ENCODE measurements around the gene GAREM1.

Gene GAREM1

GRCh38 chr18:32379891-32380290 lies 90.8 kb downstream of the GAREM1 start:
- no peaks in the 10 kb centered on the region for H3K36me3 ChIP-seq (ENCODE audit: control insufficient read depth in 5 of 5, insufficient read depth in 5 of 5, low read length in 5 of 5)
- no peaks in the 10 kb centered on the region for H3K27me3 ChIP-seq (ENCODE audit: control insufficient read depth in 5 of 5, insufficient read depth in 4 of 5, low read length in 5 of 5)
- H3K4me3 ChIP-seq (ENCODE audit: low read depth in 1 of 5, low read length in 5 of 5): no peak overlapping the region
- no peaks in the 10 kb centered on the region for H3K9me3 ChIP-seq (ENCODE audit: control insufficient read depth in 5 of 5, low read length in 5 of 5)
- H3K9ac ChIP-seq (ENCODE audit: low read length in 5 of 5): no peak overlapping the region
- no peak overlapping the region for H3K27ac ChIP-seq (ENCODE audit: low read depth, low read length)
- peaks cover 12 to 38% (median 33%) of the 10 kb centered on the region in 5 donors for H3K4me1 ChIP-seq (ENCODE audit: control insufficient read depth in 5 of 5, insufficient read depth in 5 of 5, low read length in 5 of 5)

DNA sequence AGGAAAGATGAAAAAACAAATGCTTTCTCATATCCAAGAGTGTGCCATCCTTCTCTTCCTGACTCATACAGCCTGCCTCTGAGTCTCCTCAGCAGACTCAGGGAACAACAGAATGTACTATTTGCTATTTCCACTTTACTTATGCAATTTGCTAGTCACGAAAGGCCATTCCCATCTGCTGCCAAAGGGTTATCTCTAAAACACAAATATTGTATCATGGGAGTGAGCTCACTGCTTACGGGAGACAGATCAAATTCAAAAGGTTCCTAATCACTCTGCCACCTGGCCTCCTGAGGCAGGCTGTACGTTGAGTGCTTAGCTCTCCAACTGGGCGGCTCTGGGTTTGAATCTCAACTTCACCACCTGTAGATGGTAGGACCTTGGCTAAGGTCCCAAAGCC lies 92.0 kb downstream of the GAREM1 start:
- peaks cover 12 to 37% (median 33%) of the 10 kb centered on the region in 5 donors for H3K4me1 ChIP-seq (ENCODE audit: control insufficient read depth in 5 of 5, insufficient read depth in 5 of 5, low read length in 5 of 5)
- no peaks in the 10 kb centered on the region for H3K27me3 ChIP-seq (ENCODE audit: control insufficient read depth in 5 of 5, insufficient read depth in 4 of 5, low read length in 5 of 5)
- no peaks in the 10 kb centered on the region for H3K36me3 ChIP-seq (ENCODE audit: control insufficient read depth in 5 of 5, insufficient read depth in 5 of 5, low read length in 5 of 5)
- no peak overlapping the region for H3K4me3 ChIP-seq (ENCODE audit: low read depth in 1 of 5, low read length in 5 of 5)
- H3K9me3 ChIP-seq (ENCODE audit: control insufficient read depth in 5 of 5, low read length in 5 of 5): no peaks in the 10 kb centered on the region
- H3K27ac ChIP-seq (ENCODE audit: low read depth, low read length): peak overlapping the region; percentile 45
- no peak overlapping the region for H3K9ac ChIP-seq (ENCODE audit: low read length in 5 of 5)

DNA sequence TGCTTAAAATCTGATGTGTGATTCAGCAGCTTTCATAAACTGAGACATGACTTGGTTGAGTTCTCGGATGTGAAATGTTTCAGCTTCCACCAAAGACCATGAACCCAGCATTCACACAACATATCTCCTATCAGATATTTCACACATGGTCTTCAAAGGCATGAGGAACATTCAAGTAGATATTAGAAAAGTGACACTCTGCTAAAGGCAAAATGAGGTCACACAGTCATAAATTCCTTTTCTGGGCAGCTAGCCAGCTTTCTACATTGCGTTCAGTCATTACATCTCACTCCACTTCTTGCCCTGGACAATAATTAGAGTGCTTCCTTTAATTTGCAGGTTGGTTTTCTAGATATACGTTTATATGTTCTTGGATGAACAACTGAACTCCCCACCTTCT lies 96.7 kb downstream of the GAREM1 start:
- Histone ChIP-seq H3K9ac (ENCODE audit: low read length in 5 of 5) (no peak overlapping the region), H3K4me3 (ENCODE audit: low read depth in 1 of 5, low read length in 5 of 5) (no peak overlapping the region), H3K27ac (ENCODE audit: low read depth, low read length) (no peak overlapping the region), H3K36me3 (ENCODE audit: control insufficient read depth in 5 of 5, insufficient read depth in 5 of 5, low read length in 5 of 5) (no peaks in the 10 kb centered on the region), H3K27me3 (ENCODE audit: control insufficient read depth in 5 of 5, insufficient read depth in 4 of 5, low read length in 5 of 5) (no peaks in the 10 kb centered on the region), H3K4me1 (ENCODE audit: control insufficient read depth in 5 of 5, insufficient read depth in 5 of 5, low read length in 5 of 5) (peaks cover 3 to 40% (median 31%) of the 10 kb centered on the region in 5 donors), H3K9me3 (ENCODE audit: control insufficient read depth in 5 of 5, low read length in 5 of 5) (no peaks in the 10 kb centered on the region)

DNA sequence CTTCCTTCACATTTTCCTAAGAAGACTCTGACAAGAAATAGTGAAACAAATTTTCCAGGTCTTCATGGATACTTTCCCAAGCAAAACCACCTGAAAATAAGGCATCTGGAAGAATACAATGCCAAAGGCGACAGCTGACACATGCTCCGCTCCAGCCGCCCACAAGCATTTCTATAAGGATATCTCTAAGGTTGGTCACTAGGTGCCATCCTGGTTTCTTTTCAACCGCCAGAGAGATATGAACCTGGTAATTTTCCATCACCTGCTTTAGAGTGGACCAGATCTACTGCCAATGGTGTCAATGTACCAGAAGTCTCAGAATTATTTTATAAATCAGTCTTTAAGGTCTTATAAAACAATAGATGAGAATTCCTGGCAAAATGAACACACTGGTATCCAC lies 97.2 kb downstream of the GAREM1 start:
- no peak overlapping the region for H3K4me3 ChIP-seq (ENCODE audit: low read depth in 1 of 5, low read length in 5 of 5)

DNA sequence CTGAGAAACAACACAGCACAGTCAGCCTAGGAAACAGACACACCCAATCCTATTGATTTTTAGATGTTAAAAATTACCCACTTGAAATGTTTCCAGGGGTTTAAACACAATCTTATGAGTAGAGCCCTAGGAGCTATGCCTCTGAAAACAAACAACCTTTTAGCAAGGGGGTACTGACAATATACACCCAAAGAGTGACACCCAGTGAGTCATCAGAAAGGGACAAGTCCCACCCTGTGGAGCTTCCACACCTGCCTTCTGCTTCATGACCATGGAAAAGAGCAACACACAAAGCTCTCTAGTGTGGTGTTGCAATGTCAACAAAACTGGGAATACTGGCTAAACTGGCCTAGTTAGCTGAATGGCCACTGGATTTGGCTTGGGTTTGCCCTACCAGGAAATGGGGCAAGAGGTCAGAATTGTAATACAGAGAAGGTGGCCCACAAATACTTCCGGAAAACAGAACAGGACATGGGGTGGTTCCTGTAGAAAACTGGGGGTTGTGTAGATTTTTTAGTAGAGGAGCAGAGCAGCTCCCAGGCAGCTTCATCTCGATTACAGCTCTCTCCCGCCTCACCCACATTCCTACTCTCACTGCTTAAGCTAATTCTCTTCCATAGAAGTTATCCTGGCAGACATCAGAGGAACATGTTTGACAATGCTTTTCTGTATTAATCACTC lies 98.2 kb downstream of the GAREM1 start:
- Histone ChIP-seq H3K27me3 (ENCODE audit: control insufficient read depth in 5 of 5, insufficient read depth in 4 of 5, low read length in 5 of 5) (no peaks in the 10 kb centered on the region), H3K36me3 (ENCODE audit: control insufficient read depth in 5 of 5, insufficient read depth in 5 of 5, low read length in 5 of 5) (no peaks in the 10 kb centered on the region), H3K4me3 (ENCODE audit: low read depth in 1 of 5, low read length in 5 of 5) (no peak overlapping the region), H3K9ac (ENCODE audit: low read length in 5 of 5) (peak overlapping the region in 1 of 5 donors; percentile 41), H3K4me1 (ENCODE audit: control insufficient read depth in 5 of 5, insufficient read depth in 5 of 5, low read length in 5 of 5) (peaks cover 0 to 31% (median 24%) of the 10 kb centered on the region in 5 donors), H3K27ac (ENCODE audit: low read depth, low read length) (peak overlapping the region; percentile 34), H3K9me3 (ENCODE audit: control insufficient read depth in 5 of 5, low read length in 5 of 5) (no peaks in the 10 kb centered on the region)

More for the DNA sequence above, 97.2 kb downstream of the GAREM1 start:
- Histone ChIP-seq H3K9me3 (ENCODE audit: control insufficient read depth in 5 of 5, low read length in 5 of 5) (no peaks in the 10 kb centered on the region), H3K9ac (ENCODE audit: low read length in 5 of 5) (no peak overlapping the region), H3K27ac (ENCODE audit: low read depth, low read length) (no peak overlapping the region), H3K36me3 (ENCODE audit: control insufficient read depth in 5 of 5, insufficient read depth in 5 of 5, low read length in 5 of 5) (no peaks in the 10 kb centered on the region), H3K4me1 (ENCODE audit: control insufficient read depth in 5 of 5, insufficient read depth in 5 of 5, low read length in 5 of 5) (peaks cover 0 to 35% (median 26%) of the 10 kb centered on the region in 5 donors), H3K27me3 (ENCODE audit: control insufficient read depth in 5 of 5, insufficient read depth in 4 of 5, low read length in 5 of 5) (no peaks in the 10 kb centered on the region)

- no peak overlapping the region for H3K9ac ChIP-seq (ENCODE audit: low read length in 5 of 5)
- H3K27ac ChIP-seq (ENCODE audit: low read depth, low read length): peak overlapping the region; percentile 34
Measured at GRCh38 chr18:32372047-32372380, 98.7 kb downstream of the GAREM1 start.

DNA sequence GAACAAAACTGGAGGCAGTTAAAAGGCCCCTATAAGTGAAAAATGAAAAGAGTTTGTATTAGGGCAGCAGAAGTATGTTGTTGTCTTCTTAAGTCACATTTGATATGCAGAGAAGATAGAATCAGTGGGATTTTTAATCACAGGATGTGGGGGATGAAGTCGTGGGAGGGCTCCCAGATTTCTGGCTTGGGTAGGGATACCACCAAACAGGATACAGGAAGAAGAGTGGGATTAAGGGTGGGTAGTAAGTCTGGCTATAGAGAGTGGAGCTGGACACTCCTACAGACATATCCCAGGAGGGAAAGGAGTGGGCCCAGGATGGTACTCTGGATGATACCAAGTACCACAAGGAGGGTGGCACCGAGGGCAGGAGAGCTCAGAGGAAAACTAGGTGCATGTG lies 99.3 kb downstream of the GAREM1 start:
- Histone ChIP-seq H3K4me1 (ENCODE audit: control insufficient read depth in 5 of 5, insufficient read depth in 5 of 5, low read length in 5 of 5) (peaks cover 0 to 31% (median 25%) of the 10 kb centered on the region in 5 donors), H3K36me3 (ENCODE audit: control insufficient read depth in 5 of 5, insufficient read depth in 5 of 5, low read length in 5 of 5) (no peaks in the 10 kb centered on the region), H3K27ac (ENCODE audit: low read depth, low read length) (peak overlapping the region; percentile 34), H3K27me3 (ENCODE audit: control insufficient read depth in 5 of 5, insufficient read depth in 4 of 5, low read length in 5 of 5) (no peaks in the 10 kb centered on the region), H3K4me3 (ENCODE audit: low read depth in 1 of 5, low read length in 5 of 5) (no peak overlapping the region), H3K9me3 (ENCODE audit: control insufficient read depth in 5 of 5, low read length in 5 of 5) (no peaks in the 10 kb centered on the region), H3K9ac (ENCODE audit: low read length in 5 of 5) (no peak overlapping the region)

More at GRCh38 chr18:32372047-32372380, 98.7 kb downstream of the GAREM1 start:
- Histone ChIP-seq H3K27me3 (ENCODE audit: control insufficient read depth in 5 of 5, insufficient read depth in 4 of 5, low read length in 5 of 5) (no peaks in the 10 kb centered on the region), H3K36me3 (ENCODE audit: control insufficient read depth in 5 of 5, insufficient read depth in 5 of 5, low read length in 5 of 5) (no peaks in the 10 kb centered on the region), H3K9me3 (ENCODE audit: control insufficient read depth in 5 of 5, low read length in 5 of 5) (no peaks in the 10 kb centered on the region), H3K4me3 (ENCODE audit: low read depth in 1 of 5, low read length in 5 of 5) (no peak overlapping the region), H3K4me1 (ENCODE audit: control insufficient read depth in 5 of 5, insufficient read depth in 5 of 5, low read length in 5 of 5) (peaks cover 0 to 31% (median 24%) of the 10 kb centered on the region in 5 donors)

DNA sequence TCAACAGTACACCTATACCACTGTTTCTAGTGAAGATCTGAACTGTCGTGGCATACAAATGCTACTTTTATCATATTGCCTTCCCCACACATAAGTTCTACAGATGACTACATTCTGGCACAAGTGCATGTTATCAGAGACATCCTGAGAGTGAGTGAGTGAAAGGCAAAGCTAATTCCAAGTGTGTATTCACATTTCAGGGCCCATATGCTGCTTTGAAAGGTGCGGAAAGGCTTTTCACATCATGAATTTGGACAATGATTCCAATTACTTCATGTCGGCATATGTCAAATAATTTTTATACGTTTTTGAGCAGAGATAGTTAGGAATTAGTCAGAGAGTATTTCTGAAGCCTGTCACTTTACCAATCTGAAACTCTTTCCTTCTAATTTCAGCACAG lies 101.7 kb downstream of the GAREM1 start:
- Histone ChIP-seq H3K4me3 (ENCODE audit: low read depth in 1 of 5, low read length in 5 of 5) (no peak overlapping the region), H3K27me3 (ENCODE audit: control insufficient read depth in 5 of 5, insufficient read depth in 4 of 5, low read length in 5 of 5) (no peaks in the 10 kb centered on the region), H3K36me3 (ENCODE audit: control insufficient read depth in 5 of 5, insufficient read depth in 5 of 5, low read length in 5 of 5) (no peaks in the 10 kb centered on the region), H3K4me1 (ENCODE audit: control insufficient read depth in 5 of 5, insufficient read depth in 5 of 5, low read length in 5 of 5) (peaks cover 0 to 30% (median 23%) of the 10 kb centered on the region in 5 donors), H3K9ac (ENCODE audit: low read length in 5 of 5) (no peak overlapping the region), H3K27ac (ENCODE audit: low read depth, low read length) (no peak overlapping the region), H3K9me3 (ENCODE audit: control insufficient read depth in 5 of 5, low read length in 5 of 5) (no peaks in the 10 kb centered on the region)

- H3K36me3 ChIP-seq (ENCODE audit: control insufficient read depth in 5 of 5, insufficient read depth in 5 of 5, low read length in 5 of 5): no peaks in the 10 kb centered on the region
- H3K27ac ChIP-seq (ENCODE audit: low read depth, low read length): no peak overlapping the region
- H3K9ac ChIP-seq (ENCODE audit: low read length in 5 of 5): no peak overlapping the region
- H3K27me3 ChIP-seq (ENCODE audit: control insufficient read depth in 5 of 5, insufficient read depth in 4 of 5, low read length in 5 of 5): no peaks in the 10 kb centered on the region
- H3K9me3 ChIP-seq (ENCODE audit: control insufficient read depth in 5 of 5, low read length in 5 of 5): no peaks in the 10 kb centered on the region
- no peak overlapping the region for H3K4me3 ChIP-seq (ENCODE audit: low read depth in 1 of 5, low read length in 5 of 5)
- H3K4me1 ChIP-seq (ENCODE audit: control insufficient read depth in 5 of 5, insufficient read depth in 5 of 5, low read length in 5 of 5): peaks cover 0 to 23% (median 17%) of the 10 kb centered on the region in 5 donors
Measured at GRCh38 chr18:32368170-32368569, 102.5 kb downstream of the GAREM1 start.

GRCh38 chr18:32366586-32367538 lies 103.8 kb downstream of the GAREM1 start:
- Histone ChIP-seq H3K9me3 (ENCODE audit: control insufficient read depth in 5 of 5, low read length in 5 of 5) (no peaks in the 10 kb centered on the region), H3K27me3 (ENCODE audit: control insufficient read depth in 5 of 5, insufficient read depth in 4 of 5, low read length in 5 of 5) (no peaks in the 10 kb centered on the region), H3K27ac (ENCODE audit: low read depth, low read length) (no peak overlapping the region), H3K4me3 (ENCODE audit: low read depth in 1 of 5, low read length in 5 of 5) (no peak overlapping the region), H3K9ac (ENCODE audit: low read length in 5 of 5) (no peak overlapping the region), H3K36me3 (ENCODE audit: control insufficient read depth in 5 of 5, insufficient read depth in 5 of 5, low read length in 5 of 5) (no peaks in the 10 kb centered on the region), H3K4me1 (ENCODE audit: control insufficient read depth in 5 of 5, insufficient read depth in 5 of 5, low read length in 5 of 5) (peaks cover 0 to 12% (median 9%) of the 10 kb centered on the region in 5 donors)

All from subcutaneous abdominal adipose tissue (tissue), 5 donors.